Hematopoietic multipotent progenitor cell treated with erythropoietin and hydrocortisone succinate and interleukin-3 and kit ligand, for 4 days (in vitro differentiated cells): ENCODE results near the gene ADAMTS14.
"Not testable (repeated sequence)": the region's sequence is repeated elsewhere in the genome, so short reads cannot be mapped to it uniquely, and the experiment has no call there.

Source experiments
- DNase-seq: peaks from one replicate; pipeline ENCODE4 v3.0.0-alpha.2; 2015

Gene ADAMTS14

GRCh38 chr10:70756700-70757360 is 84.5 kb downstream of the ADAMTS14 start:
- no peak for DNase-seq

DNA sequence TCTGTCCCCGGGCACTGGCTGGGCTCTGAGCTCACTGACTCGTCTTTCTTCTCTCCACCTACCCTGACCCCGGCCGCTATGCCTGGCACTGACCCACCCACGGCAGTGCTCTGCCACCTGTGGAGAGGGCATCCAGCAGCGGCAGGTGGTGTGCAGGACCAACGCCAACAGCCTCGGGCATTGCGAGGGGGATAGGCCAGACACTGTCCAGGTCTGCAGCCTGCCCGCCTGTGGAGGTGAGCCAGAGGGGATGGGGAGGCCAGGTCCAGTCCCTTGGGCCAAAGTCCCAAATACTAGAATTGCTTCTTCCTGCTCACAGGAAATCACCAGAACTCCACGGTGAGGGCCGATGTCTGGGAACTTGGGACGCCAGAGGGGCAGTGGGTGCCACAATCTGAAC is 85.5 kb downstream of the ADAMTS14 start:
- DNase-seq: no peak

- DNase-seq: peak; percentile 82
These were observed 86.6 kb downstream of the ADAMTS14 start for GRCh38 chr10:70758757-70759514.

GRCh38 chr10:70759781-70760180 is 87.5 kb downstream of the ADAMTS14 start:
- DNase-seq: peak; percentile 61

DNA sequence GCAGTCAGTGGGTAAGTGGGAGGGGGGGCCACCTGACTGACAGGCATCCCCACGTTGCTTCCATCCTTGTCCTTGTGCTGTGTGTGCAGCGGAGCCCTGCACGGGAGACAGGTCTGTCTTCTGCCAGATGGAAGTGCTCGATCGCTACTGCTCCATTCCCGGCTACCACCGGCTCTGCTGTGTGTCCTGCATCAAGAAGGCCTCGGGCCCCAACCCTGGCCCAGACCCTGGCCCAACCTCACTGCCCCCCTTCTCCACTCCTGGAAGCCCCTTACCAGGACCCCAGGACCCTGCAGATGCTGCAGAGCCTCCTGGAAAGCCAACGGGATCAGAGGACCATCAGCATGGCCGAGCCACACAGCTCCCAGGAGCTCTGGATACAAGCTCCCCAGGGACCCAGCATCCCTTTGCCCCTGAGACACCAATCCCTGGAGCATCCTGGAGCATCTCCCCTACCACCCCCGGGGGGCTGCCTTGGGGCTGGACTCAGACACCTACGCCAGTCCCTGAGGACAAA is 88.0 kb downstream of the ADAMTS14 start:
- DNase-seq: no peak

- peak; percentile 31 for DNase-seq
These were observed 88.8 kb downstream of the ADAMTS14 start for GRCh38 chr10:70761031-70761601.

GRCh38 chr10:70761727-70762350 is 89.5 kb downstream of the ADAMTS14 start:
- no peak for DNase-seq

DNA sequence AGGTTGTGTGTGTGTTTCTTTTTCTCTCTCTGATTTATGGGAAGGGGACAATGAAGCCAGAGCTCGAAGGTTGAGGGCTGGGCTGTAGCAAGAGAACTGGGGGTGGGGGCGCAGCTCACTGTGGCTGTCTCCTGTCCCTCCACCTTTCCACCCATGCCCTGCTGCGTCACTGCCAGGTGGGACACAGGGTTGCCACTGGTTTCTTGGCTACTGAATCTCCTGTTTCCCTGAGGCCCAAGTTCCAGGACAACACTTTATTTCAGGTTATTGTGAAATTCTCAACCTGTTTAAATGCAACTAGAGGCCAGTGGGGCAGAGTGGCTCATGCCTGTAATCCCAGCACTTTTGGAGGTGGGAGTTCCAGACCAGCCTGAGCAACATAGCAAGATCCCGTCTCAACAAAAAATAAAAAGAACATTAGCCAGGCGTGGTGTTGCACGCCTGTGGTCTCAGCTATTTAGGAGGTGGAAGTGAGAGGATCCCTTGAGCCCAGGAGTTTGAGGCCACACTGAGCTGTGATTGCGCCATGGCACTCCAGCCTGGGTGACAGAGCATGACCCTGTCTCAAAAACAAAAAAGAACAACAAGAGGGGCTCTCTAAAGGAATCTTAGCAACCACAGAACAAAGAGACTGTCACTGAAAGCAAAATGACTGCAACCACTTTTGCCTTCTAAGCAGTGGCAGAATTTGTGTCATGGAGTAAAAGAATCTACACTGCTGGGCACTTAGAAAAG is 90.3 kb downstream of the ADAMTS14 start:
- no peak for DNase-seq

GRCh38 chr10:70763567-70763966 is 91.3 kb downstream of the ADAMTS14 start:
- DNase-seq: no peak

DNA sequence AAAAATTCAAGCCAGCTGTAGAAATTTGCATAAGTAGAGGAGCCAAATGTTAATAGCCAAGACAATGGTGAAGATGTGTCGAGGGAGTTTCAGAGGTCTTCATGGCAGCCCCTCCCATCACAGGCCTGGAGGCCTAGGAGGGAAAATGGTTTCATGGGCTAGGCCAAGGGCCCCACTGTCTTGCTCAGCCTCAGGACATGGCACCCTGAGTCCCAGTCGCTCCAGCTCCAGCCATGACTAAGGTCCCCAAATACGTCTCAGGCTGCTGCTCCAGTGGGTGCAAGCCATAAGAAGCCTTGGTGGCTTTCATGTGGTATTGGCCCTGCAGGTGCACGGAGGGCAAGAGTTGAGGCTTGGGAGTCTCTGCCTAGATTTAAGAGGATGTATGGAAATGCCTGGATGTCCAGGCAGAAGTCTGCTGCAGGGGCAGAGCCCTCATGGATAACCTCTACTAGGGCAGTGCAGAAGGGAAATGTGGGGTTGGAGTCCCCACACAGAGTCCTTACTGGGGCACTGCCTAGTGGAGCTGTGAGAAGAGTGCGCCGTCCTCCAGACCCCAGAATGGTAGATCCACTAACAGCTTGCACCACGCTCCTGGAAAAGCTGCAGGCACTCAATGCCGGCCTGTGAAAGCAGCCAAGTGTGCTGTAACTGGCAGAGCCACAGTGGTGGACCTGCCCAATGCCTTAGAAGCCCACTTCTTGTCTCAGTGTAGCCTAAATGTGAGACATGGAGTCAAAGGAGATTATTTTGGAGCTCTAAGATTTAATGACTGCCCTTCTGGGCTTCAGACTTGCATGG is 93.7 kb downstream of the ADAMTS14 start:
- no peak for DNase-seq

GRCh38 chr10:70768026-70768685 is 95.8 kb downstream of the ADAMTS14 start:
- DNase-seq: not testable (repeated sequence)

- DNase-seq: no peak
These were observed 96.8 kb downstream of the ADAMTS14 start for GRCh38 chr10:70769121-70769520.

DNA sequence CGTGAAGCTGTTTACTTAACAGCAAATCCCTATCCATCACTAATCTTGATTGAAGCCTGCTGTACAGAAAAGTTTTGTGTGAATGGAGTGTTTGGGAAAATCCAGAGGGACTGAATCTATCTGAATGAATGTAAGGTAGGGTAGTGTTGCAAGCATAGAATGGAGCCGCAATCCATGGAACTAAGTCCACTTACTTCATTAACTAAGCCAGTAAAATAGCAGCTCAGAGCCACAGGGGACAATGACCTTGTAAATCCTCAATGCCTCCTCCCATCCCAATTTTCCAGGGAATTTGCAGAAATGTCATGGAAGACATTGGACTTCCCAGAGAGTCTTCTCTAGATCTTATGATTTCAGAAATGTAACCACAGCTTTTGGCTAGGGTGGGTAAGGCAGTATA is 97.7 kb downstream of the ADAMTS14 start:
- no peak for DNase-seq

DNA sequence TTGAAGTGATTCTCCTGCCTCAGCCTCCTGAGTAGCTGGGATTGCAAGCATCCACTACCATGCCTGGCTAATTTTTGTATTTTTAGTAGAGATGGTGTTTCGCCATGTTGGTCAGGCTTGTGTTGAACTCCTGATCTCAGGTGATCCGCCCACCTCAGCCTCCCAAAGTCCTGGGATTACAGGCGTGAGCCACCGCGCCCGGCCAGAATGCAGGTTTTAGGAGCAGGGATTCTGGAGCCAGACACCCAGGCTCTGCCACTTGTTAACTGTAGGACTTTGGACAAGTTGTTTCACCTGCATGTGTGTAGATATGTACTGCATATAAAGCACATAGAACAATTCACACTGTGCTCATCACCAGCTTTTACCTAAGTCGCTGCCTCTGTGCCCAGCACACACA is 98.2 kb downstream of the ADAMTS14 start:
- DNase-seq: not testable (repeated sequence)

DNA sequence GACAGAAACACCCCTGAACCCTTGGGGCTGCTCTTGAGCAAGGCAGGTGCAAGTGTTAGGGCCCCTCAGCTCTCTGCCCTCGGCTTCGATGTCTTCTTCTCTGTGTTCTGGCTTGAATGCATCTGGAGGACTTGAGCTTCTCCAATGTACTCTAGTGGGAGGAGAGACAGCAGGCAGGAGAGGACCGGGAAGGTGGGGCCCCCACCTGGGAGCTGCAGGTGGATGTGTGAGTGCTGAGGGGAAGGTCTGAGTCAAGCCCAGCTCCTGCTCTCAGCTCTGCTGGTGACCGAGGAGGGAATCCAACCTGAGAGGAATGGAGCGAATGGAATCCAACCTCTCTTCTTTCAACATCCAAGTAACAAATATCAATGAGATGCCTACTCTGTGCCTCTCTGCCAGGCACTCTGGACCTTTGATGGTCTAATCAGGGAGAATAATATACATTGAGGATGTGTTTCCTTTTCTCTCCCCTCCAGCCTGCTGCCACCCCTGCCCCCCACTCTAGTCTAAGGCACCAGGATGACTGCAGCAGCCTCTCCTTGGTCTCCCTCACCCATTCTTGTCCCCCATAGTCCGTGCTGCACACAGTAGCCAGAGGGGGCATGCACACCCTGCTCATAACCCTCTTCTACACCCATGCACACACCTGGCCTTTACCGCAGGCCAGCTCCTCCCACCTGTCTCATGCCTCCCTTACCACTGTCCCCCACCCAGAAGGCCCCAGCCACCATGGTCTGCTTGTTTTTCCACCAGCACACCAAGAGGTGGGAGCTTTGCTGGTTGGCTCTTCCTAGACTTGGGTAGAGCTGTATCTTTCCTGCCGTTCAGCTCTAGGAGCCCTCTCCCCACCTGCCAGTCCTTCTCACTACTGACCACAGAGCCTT is 99.2 kb downstream of the ADAMTS14 start:
- DNase-seq: no peak

DNA sequence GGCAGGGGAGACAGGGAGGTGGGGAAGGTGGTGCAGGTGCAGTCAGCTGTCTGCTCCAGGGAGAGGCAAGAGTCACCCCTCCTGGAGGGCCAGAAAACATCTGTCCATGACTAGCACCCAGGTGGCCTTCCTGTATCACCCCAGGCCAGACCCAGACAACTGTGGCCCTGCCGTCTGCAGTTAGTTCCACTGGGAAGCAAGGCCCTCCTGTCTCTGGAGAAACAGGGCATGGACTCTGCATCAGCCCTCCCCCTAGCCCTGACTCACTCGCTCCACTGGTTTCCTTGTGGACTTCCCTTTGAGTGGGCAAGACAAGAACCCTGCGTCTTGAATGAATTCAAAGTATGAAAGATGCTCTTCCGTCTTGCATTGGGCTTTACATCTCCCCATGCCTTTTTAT is 100.3 kb downstream of the ADAMTS14 start:
- DNase-seq: no peak

DNA sequence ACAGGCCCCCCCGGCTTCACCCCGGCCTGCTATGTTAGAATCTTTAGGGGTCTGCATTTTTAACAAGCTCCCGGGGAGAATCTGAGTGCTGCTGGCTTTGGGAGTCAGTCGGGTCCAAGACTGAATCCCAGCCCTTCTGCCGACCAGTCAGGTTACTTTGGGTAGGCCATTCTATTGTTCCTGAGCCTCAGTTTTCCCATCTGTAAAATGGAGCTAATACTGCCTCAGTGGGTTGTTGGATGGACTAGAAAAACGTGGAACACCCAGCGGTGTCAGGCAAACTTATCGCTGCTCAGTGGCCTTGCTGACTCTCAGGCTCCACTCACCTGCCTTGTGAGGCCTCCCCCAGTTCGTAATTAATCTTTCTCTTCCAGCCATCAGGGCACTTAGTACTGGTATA is 101.2 kb downstream of the ADAMTS14 start:
- no peak for DNase-seq

- DNase-seq: no peak
These were observed 101.9 kb downstream of the ADAMTS14 start for GRCh38 chr10:70773965-70774809.
